Inferior parietal cortex (tissue), 1 donor: ENCODE results near the gene ITGA2B.
A peak's percentile ranks its signal among the peaks of the same experiment; 100 is the strongest.
"Not testable (repeated sequence)": the region's sequence is repeated elsewhere in the genome, so short reads cannot be mapped to it uniquely, and the experiment has no call there.

Experiments used
- DNase-seq: peaks from one replicate; pipeline ENCODE4 v3.0.0-alpha.2; 2016; ENCODE audit errors: extremely low spot score

ITGA2B gene

DNA sequence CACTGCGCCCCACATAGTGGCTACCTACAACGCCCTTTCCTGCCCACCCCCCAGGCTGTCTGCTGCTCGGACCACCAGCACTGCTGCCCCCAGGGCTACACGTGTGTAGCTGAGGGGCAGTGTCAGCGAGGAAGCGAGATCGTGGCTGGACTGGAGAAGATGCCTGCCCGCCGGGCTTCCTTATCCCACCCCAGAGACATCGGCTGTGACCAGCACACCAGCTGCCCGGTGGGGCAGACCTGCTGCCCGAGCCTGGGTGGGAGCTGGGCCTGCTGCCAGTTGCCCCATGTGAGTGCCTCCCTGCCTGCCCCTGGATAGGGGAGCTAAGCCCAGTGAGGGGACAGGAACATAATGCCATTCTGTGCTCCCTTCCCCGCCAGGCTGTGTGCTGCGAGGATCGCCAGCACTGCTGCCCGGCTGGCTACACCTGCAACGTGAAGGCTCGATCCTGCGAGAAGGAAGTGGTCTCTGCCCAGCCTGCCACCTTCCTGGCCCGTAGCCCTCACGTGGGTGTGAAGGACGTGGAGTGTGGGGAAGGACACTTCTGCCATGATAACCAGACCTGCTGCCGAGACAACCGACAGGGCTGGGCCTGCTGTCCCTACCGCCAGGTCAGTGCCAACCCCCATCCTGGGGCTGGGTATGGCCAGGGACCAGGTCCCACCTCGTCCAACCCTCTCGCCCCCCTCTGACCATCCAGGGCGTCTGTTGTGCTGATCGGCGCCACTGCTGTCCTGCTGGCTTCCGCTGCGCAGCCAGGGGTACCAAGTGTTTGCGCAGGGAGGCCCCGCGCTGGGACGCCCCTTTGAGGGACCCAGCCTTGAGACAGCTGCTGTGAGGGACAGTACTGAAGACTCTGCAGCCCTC is 37.3 kb downstream of the ITGA2B start:
- no peak for DNase-seq

DNA sequence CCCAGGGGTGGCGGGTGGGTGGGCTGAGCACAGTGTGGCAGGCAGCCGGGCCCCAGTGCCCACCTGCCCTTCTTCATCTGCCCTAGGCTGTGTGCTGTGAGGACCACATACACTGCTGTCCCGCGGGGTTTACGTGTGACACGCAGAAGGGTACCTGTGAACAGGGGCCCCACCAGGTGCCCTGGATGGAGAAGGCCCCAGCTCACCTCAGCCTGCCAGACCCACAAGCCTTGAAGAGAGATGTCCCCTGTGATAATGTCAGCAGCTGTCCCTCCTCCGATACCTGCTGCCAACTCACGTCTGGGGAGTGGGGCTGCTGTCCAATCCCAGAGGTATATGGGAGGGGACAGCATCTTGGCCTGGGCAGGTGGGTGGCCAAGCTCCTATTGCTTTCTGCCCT is 38.0 kb downstream of the ITGA2B start:
- no peak for DNase-seq

DNA sequence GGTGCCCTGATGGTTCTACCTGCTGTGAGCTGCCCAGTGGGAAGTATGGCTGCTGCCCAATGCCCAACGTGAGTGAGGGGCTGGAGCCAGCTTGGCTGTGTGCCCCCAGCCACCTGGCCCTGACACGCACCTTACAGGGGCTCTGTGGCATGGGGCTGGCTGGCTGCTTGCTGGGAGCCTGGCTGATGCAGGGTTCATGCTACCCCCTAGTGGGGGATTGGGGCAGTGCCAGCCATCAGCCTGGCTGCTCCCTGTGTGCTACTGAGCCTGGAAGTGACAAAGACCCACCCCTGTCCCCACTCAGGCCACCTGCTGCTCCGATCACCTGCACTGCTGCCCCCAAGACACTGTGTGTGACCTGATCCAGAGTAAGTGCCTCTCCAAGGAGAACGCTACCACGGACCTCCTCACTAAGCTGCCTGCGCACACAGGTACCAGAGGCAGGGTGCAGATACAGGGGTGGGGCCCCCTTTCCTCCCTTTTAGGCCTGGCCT is 38.7 kb downstream of the ITGA2B start:
- peak; percentile 69 for DNase-seq

DNA sequence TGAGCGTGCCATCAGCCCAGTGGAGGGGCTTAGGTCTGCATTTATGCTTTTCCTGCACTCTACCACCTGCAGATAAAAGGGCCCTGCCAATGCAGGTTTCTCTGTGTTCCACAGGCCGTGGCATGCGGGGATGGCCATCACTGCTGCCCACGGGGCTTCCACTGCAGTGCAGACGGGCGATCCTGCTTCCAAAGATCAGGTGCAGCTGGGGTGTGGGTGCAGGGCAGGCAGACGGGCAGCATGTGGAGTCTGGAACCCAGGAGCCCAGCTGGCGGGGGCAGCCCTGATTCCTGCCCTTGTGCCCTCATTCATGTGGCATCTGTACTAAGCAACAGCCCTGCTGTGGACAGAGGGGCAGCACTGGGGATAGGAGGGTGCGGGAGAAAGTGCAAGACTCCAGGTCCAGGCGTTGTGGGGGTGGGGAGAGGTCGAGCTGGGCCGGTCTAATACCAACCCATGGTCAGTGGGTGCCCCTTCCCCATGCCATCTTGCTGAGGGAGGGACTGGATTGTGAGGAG is 39.8 kb downstream of the ITGA2B start:
- no peak for DNase-seq

DNA sequence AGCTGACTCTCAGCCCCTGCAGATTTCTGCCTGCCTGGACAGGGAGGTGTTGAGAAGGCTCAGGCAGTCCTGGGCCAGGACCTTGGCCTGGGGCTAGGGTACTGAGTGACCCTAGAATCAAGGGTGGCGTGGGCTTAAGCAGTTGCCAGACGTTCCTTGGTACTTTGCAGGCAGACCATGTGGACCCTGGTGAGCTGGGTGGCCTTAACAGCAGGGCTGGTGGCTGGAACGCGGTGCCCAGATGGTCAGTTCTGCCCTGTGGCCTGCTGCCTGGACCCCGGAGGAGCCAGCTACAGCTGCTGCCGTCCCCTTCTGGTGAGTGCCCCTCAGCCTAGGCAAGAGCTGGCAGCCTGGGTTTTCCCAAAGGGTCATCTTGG is 40.5 kb downstream of the ITGA2B start:
- DNase-seq: no peak

DNA sequence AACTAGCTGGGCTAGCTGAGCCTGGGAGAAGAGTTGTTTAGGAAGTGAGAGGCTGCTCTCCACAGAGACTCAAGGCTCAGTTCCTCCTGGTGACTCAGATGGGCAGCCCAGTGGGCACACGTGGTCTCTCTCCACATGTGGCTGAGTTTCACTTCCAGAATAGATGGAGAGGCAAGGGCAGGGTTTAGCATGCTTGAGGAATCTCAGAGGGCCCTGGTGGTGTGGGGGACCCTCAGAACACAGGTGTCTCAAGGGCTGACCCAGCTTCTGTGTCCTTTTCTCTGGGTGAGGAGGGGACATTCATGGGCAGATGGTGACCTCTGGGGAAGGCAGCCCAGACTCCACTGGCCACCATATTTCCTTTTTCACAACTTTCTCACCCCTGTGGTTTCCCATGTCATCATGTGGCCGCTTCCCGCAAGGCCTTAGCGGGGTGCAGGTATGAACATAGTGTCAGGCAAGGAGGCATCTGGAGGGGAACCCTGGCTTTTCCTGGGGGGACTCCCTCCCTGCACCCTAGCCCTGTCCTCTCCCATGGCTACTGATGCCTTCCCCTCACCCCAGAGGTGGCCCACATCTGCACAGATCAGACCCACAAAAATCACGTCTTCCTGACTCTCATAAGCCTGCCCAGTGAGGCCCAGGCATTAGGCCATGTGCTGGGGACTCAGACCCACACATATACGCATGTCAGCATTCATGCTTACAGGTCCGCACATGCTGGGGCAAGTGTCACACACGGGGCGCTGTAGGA is 41.0 kb downstream of the ITGA2B start:
- DNase-seq: peak; percentile 32

DNA sequence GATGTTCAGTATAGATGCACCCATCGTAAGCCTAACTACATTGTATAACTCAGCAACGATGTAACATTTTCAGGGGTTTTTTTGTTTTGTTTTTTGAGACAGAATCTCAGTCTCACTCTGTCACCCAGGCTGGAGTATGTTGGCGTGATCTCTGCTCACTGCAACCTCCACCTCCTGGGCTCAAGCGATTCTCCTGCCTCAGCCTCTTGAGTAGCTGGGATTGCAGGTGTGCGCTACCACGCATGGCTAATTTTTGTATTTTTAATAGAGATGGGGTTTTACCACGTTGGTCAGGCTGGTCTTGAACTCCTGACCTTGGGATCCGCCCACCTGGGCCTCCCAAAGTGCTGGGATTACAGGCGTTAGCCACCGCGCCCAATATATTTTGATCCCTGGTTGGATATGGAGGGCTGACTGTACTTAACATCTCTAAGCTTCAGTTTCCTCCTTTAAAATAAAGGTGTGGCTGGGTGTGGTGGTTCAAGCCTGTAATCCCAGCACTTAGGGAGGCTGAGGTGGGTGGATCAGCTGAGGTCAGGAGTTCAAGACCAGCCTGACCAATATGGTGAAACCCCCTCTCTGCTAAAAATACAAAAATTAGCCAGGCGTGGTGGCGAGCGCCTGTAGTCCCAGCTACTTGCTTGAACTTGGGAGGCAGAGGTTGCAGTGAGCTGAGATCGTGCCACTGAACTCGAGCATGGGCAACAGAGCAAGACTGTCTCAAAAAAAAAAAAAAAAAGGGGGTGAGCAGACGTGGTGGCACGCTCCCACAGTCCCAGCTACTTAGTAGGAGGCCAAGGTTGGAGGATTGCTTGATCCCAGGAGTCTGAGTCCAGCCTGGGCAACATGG is 42.0 kb downstream of the ITGA2B start:
- not testable (repeated sequence) for DNase-seq

- DNase-seq: no peak
Observed at GRCh38 chr17:44346064-44346844, 43.2 kb downstream of the ITGA2B start.

- DNase-seq: peak; percentile 73
Observed at GRCh38 chr17:44345454-44346026, 43.9 kb downstream of the ITGA2B start.

DNA sequence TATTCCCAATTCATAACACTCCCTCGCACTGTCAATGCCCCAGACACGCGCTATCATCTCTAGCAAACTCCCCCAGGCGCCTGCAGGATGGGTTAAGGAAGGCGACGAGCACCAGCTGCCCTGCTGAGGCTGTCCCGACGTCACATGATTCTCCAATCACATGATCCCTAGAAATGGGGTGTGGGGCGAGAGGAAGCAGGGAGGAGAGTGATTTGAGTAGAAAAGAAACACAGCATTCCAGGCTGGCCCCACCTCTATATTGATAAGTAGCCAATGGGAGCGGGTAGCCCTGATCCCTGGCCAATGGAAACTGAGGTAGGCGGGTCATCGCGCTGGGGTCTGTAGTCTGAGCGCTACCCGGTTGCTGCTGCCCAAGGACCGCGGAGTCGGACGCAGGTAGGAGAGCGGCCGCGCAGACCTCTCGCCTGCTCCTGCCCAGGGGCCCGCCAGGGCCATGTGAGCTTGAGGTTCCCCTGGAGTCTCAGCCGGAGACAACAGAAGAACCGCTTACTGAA is 44.5 kb downstream of the ITGA2B start, which contains the start of gene GRN:
Gene GRN (plus strand): TSS at position 364 of the 515 bp plus-strand sequence. CDS start 3,863 bp downstream, outside the sequence.
- DNase-seq: peak; percentile 99

- DNase-seq: no peak
Observed at GRCh38 chr17:44343510-44344209, 45.8 kb downstream of the ITGA2B start.

DNA sequence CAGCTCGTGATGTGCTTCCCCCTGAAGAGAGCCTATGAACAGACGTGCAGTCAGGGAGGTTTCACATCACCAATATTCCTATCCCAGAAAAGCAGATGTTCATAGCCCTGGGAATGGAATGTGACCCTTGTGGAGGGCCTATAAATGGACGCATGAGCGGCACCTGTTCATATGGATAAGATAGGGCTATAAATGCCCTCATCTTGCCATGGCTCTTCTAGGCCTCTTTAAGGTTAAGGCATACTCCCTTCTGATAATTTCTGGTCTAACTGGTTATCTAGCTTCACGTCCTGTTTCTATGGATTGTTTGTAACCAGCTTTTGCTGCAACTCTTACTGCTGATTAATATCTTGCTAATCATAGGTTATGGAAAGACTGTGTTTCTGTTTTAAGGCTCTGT is 48.9 kb downstream of the ITGA2B start:
- not testable (repeated sequence) for DNase-seq

- no peak for DNase-seq
Observed at GRCh38 chr17:44338702-44339101, 50.7 kb downstream of the ITGA2B start.

DNA sequence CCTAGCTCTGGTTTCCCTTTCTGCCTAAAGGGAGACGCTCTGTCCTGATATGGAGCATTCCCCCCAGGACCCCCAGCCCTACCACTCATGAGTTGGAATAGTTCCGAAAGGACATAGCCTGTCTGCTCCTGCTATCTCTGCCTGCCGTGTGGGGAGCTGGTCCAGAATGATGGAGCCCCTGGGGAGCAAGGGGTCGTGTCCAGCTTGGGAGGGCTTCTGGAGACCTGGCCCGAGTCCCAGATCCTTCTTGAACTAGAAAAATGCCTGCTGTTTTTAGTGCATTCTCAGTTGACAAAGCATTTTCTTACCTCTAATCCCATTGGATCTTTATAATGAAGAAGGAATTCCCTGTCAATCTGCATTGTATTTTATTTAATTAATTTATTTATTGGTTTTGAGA is 53.5 kb downstream of the ITGA2B start:
- DNase-seq: no peak

GRCh38 chr17:44335564-44335963 is 53.9 kb downstream of the ITGA2B start:
- DNase-seq: no peak

DNA sequence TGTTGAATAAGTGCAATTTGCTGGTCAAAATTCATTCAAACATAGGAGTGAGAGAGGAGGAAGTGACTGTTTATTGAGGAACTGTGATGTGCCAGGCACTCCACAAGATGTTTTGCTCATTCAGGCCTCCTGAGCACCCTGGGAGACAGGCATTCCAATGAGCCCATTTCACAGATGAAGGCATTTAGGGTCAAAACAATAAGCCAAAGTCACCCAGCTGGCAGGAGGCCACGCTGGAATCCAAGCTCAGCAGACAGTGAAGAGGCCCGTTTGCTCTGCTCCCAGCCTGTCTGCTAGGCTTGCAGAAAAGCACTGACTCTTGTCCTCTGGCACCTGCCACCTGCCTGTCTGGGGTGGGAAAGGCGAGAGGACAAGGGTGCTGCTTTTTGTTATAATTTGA is 54.7 kb downstream of the ITGA2B start:
- DNase-seq: no peak

GRCh38 chr17:44334315-44334714 is 55.1 kb downstream of the ITGA2B start:
- no peak for DNase-seq

DNA sequence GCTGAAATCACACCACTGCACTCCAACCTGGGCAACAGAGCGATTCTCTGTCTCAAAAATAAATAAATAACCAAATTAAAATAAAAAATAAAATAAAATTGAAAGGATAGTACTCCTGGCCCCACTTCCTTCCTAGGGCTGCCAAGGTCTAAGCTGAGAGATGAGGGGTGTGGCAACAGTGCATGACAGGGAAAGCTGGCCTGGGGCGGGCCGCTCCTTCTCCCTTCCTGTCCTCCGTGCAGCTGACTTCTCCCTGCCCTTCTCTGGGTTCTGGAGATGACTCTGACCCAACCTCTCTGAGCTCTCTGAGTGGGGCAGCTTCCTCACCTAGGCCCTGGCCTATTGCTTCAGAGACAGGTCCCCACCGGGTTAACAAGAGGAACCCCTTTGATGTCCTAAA is 56.1 kb downstream of the ITGA2B start:
- no peak for DNase-seq

DNA sequence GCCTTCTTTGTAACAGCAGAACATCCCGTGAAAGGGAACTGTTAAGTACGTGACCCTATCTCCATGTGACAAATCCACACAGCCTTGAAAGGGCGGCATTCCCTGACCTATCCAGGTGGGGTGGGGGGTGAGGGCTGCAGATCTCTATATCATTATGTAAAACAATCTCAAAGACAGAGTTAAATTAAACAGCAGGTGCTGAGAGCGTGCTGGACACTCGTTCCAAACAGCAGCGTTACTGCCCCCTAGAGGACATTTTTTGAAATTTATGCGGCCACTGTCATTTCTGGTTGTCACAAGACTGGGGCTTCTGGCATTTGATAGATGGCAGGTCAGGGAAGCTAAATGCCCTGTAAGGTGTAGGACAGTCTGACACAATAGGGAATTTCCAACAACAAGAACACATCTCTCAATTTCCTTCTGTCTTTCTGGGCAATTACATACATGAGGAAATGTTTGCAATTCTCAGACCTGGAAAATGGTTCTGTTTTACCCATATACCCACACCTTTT is 58.1 kb downstream of the ITGA2B start:
- peak; percentile 95 for DNase-seq
